Activated T-helper 1 cell treated with anti-CD3 and anti-CD28 coated beads, Interleukin-2, amount 50 U/mL, for 16 hours (primary cell): ENCODE measurements around the gene COPB1.

Experiments used
- DNase-seq, 2 donors: peaks; one replicate each; pipeline ENCODE4 v3.0.0-alpha.2; 2020; ENCODE audit warnings: low read depth in 1 of 2, low spot score in 1 of 2

Gene COPB1

DNA sequence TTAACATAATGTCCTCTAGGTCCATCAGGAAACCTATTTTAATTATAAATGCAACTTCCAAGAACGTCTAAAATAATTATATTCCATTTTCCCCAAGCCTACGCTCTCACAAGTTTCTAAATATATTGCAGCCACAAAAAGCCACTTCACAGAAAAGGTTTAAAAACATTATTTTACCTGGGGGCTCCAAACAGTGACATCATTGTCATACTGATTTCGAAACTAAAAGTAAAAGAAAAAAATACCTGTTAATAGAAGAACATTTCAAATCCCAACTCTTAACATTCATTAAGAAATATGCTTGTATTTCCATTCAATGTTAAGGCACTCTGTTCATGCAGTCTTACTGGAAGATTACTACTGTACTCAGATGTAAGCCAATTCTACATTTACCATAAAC lies 19.2 kb upstream of the COPB1 start:
- no peak for DNase-seq

DNA sequence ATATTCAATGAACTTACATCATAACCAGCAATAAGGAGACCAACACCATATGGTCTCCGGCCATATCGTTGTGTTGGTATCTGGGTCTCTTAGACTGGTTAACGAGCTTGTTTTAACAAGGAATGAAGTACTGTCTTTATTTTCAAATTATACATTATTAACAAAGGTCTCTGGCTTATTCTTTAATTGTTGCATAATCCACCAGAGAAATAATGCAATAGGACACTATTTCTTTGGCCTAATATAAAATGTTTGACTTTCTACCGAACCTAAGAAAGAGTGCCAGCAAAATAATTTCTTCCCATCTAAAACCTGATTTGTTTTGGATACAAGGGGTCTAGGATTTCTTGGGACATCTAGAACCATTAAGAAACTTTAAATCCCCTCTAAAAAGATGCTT lies 14.2 kb upstream of the COPB1 start:
- DNase-seq, result no peak

DNA sequence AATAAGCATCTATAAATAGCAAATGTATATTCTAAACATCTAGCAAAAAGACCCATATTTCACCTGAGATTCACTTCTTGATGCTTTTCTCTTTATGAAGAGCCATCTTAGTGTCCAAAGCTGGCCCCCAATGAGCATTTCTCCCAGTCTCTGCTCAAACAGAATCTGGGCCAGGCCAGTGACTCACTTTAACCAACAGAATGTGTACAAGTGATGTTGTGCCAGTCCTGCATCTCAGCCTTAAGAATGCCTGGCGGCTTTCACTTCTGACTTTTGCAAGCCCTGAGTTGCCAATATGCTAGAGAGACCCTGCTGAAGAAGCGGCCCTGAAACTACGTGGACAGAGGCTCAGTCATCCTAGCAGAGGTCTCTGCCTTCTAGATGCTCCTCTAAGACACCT lies 6.9 kb upstream of the COPB1 start:
- DNase-seq, result no peak

DNA sequence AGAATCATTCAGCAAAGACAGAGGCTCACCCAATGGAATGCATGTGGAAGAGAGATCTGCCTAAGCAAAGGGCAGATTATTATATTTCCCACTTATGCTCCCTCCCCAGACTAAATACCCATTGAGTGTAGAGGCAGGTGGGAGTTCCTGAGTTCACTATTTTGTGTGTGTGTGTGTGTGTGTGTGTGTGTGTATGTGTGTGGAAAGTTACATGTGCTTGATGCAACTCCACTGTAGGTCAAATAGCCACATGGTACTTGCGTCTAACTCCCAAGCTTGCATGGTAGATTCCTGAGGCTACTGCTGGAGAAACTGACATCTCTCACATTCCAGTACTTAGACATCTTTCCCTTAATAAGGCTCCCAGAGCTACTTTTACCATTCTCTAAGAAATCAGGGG lies 3.4 kb upstream of the COPB1 start:
- DNase-seq, result no peak

DNA sequence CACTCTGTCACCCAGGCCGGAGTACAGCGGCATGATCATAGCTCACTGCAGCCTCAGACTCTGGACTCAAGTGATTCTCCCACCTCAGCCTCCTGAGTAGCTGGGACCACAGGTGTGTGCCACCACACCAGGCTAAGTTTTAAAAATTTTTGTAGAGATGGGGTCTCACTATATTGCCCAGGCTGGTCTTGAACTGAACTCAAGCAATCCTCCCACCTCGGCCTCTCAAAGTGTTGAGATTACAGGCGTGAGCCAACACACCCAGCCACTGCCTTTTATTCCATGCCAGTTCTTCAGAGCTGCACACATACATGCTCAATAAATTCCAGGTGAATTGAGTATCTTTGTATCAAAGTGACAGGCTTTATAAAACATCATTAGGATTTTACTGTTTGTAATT lies 2.4 kb upstream of the COPB1 start:
- no peak for DNase-seq

DNA sequence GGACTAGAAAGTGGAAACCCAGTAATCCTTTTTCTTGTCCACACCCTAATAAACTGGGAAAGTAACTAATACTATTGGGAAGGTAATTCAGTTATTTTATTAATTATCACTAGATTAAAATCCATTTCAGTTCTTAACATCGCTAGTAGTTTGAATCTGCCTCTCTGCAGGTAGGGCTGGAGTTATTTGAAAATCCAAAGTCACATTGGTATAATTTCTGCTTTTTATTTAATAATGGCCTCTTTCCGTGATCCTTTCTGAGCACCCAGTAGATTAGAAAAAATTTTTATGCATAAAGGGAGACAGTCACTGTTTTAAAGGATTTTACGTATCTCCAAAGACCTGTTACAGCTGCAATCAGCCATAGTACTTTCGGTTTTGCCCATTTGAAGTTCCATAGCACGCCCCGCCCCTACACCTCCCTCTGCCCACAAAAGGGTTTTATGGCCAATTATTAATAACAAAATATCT lies 605 bp upstream of the COPB1 start:
- peak; percentile 18 to 23 for DNase-seq

DNA sequence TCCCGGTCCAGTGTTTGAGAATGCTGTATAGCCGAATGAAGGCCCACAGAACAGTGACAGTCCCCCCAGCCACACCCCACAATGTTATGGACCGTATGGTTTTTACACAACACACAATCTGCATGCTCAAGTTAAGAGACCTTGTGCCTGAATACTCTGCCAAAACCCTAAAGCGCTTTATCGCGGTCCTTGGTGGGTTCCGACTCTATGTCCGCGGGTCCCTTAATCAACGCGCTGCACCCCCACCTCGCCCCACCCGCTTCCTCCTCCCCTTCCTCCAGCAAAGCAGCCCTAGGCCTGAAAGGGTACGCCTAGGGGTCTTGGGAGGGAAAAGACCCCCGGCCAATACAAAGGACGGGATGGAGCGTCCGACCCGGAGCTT lies 442 bp downstream of the COPB1 start:
- DNase-seq, result peak; percentile 12 to 26

DNA sequence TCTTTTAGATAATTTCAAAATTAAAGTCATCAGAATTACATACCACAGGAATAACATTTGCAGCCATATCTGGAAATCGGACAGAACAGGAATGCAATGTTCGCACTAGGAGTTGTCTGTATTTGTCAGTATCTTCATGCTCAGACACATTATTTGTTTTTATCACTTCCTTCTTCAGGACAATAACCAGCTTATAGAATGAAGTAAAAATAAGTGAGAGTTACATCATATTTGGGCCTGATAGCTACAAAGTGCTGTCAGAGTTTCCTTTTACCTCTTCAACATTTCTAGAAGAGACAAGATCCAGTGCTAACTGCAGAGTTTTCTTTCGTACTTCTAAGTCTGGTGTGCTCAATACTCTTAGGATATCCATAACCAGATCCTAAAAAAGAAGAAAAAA lies 18.9 kb downstream of the COPB1 start:
- no peak for DNase-seq

DNA sequence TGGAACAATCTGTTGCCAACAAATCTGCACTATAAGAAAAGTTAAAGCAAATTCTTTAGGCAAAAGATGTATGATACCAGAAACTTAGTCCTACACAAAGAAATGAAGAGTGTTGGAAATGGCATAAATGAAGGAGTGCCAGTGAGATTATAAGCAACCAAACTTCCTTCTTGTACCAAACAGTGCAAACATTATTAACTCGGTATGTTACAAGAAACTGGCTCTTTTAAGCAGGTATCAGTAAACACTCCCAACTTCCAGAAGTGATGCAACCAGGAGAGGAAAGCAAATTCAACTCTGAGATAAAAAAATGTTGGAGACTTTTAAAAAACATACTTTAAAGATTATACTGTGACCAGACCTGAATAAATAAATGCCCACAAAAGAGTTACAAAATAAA lies 28.5 kb downstream of the COPB1 start:
- DNase-seq, result no peak

DNA sequence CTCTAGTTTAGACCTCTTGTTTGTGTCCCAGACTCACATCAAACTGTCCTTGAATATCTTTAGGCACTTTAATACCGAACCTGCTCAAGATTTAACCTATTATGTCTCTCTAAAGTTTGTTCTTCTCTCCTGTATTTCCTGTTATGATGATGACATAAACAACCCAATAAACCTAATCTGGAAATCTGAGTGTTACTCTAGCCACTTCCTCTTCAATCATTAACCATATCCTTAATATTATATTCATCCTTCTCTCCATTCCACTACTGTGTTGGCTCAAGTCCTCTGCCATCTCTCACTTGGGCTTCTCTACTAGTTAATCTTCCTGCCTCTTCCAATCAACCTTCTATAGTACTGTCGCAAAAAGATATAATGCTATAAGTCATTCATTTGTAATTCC lies 36.0 kb downstream of the COPB1 start:
- no peak for DNase-seq

DNA sequence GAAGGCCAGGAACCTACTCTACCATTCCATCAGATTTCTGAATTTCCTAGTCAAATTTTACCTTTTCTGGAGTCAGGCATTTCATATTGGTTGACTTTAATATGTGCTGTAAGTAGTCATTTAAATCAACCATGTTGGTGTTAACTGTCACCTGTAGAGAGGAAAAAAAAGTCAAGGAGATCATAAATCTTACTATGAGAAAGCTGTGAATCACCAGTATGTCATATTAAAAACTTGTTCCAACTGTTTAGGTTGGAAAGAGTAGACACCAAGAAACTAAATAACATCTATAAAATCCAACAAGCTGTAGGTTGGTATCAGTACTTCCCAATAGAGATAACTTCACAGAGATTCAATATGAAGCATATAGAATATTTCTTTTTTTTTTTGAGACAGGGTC lies 39.5 kb downstream of the COPB1 start:
- no peak for DNase-seq

DNA sequence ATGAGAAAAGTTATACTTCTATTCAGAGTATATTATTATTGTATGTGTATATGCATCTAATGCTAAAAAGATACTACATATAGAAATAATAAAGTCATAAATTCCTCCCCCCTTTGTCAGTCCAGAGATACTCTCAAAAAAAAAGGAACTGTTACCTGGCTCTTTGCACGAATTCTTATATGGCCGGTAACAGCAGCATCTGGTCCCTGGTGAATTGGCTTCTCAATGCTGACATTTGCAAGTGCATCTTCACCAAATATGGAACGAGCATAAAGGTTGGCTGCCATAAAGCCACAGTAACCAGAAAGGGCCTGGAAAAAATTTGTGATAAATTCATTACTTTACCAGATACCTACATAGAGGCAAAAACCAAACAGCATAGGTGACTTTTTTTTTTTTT lies 41.2 kb downstream of the COPB1 start:
- DNase-seq, result no peak

DNA sequence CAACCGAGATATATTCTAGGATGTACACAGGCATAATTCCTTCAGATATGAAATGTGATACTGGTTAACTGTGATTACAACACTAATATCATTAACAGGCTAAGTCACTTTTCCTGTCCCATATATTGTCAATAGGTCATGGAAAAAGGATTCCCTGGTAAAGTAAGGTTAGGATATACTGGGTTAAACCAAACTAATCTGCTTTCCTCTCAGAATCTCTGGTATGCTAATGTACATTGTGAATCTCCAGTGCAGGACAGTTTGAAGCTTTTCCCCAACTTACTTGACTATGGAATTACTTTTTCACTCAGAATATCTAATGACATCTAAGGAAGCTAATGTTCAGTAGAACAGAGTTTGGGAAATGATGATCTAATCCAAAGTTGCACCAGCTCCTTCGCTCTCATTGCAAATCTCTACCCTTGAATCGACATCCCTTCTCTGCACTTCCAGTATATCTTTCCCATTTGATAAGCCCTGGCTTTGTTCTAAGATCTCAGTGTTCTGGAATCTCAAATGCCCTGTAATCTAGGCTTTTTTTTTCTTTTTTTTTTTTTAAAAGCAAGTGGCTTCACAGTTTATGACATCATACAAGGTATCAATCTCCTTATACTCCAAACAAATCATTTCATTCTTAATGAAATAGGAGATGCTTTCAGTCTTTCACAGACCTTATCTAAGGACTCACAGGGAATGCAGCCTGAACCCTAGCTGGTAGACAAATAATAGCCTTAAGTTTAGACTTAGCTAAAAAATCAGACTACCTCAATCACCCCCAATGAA lies 43.8 kb downstream of the COPB1 start:
- DNase-seq, result no peak

DNA sequence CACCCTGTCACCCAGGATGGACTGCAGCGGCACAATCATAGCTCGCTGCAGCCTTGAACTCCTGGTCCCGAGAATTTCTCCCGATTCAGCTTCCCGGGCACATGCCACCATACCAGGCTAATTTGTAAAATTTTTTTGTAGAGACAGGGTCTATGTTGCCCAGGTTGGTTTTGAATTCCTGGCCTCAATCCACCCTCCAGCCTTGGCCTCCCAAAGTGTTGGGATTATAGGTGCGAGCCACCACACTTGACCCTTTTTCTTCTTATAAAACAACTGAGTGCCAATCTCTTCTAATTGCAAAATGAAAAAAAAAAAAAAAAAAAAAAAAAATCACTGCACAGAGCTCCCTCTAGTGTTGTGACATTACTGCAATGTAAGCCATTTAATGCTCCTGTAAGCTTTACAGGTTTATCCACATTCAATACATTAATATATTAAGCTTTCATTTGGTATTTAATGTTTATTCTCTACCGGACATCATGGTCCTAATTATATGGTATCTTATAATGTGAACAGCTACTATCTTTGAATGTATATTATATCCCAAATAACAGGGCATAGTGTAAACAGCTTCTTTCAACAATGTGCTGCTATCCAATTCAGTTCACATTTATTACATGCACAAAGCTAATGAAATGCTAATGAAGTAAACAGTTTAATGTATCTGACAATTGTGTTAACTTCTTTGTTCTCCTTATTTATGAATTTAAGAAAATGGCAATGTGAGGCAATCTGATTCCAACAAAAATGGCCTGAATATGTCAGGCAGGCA lies 44.6 kb downstream of the COPB1 start:
- DNase-seq, result no peak

DNA sequence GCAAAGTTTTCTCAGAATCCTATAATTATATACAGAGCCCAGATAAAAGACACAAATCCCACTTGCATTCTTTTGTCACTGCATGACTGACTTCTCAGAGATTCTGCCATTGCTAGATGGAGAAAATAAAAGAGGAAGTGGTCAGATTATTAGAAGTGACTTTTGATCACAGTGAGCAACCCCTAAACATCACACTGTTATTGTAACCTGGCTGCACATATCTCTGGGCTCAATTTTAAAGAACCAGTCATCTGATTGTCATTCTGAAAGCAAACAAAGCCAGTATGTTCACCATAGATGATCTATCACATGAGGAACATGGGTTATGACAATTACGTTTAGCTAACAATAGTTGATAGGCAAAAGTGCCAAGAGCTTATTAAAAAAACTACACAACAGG lies 47.8 kb downstream of the COPB1 start:
- no peak for DNase-seq

DNA sequence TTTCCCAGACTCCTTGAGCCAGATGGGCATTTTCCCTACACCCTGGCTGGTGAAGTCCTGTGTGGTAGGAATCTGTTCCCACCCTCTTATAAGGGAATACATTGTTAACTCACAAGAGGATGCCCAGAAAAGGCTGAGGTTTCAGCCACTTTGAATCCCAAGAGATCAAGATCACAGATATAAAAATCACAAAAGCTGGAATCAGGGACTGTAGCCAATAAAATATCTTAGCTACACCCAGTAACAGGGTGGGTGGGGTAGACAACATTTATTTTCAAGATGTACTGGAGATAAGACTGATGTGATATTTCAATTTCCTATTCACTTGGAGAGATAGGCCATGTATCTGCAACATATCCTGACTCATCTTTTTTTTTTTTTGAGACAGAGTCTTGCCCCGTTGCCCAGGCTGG lies 50.3 kb downstream of the COPB1 start:
- DNase-seq, result no peak

DNA sequence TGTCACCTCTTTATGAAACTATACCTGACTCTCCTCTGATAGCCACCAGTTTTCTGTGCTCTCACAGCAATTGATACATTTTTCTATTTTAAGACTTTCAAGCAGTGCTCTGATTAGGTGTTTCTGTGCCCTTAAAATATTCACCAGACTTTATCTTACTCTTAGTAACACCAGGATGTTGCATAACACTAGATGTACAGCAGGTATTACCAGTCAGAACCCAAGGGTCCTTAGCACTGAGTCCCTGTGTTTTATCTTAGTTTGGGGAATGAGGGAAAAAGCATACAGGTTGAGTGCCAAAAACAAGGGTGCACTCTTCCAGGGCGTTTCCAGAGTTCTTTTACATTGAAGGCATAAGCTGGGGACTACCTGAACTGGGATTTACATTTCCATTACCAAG lies 51.4 kb downstream of the COPB1 start:
- no peak for DNase-seq

DNA sequence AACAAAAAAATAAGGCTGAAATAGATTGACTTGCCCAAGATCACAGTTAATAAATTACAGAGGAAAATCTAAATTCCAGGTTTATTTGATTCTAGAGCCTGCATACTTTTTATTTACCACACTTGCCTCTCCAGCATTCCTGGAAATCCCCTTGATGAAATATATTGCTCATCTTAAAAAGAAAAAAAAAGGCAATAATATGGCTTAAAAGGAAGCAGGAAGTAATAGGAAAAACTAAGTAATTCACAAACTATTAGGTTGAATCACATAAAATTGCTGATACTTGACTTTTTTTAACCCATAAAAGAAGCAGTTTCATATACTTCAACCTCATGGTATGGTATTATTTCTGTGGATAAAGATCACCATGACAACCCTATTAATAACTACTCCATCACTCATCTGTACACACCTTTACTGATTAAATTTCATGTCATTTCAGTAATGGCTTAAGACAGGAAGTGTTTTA lies 52.9 kb downstream of the COPB1 start:
- DNase-seq, result no peak

DNA sequence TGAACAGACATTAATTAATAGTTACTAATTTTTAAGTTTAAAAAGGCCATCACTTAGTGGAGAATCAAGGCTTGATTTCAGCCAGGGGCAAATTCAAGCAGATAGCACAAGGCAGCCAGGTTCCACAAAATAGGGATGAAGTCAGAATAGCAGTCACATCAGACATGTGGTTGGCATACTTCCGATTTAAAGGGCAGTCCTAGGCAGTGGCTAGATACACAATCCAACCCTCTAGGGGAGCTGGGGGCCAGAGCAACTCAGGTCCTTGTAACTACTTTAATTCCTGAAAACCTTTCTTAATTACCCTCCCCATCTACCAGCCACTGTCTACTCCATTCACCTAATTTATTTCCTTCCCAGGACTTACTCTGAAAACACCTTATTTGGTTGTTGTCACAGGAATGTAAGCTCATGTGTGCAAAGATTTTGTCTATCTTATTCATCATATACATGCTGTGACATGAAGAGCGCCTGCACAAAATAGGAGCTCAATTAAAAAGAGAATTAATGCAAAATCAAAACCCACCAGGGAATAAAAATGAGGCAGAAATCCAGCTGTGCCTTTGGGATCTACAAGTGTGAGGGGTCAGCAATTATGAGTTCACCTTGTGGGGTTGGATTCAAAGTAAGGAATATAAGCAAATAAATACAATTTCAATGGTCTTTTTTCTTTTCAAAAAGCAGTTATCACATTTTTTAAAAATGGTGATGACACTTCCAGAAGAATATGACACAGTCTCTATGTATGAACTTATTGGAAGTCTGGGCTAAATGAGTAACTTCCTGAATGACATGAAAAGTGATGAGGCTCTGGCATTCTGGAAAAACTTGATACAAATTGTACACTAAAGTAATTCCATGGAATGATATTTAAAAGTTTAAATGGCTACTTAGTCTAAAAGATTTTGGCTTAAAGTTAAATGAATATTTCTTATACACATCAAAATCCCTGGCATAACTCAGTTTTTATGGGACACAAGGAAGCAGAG lies 53.8 kb downstream of the COPB1 start:
- no peak for DNase-seq

DNA sequence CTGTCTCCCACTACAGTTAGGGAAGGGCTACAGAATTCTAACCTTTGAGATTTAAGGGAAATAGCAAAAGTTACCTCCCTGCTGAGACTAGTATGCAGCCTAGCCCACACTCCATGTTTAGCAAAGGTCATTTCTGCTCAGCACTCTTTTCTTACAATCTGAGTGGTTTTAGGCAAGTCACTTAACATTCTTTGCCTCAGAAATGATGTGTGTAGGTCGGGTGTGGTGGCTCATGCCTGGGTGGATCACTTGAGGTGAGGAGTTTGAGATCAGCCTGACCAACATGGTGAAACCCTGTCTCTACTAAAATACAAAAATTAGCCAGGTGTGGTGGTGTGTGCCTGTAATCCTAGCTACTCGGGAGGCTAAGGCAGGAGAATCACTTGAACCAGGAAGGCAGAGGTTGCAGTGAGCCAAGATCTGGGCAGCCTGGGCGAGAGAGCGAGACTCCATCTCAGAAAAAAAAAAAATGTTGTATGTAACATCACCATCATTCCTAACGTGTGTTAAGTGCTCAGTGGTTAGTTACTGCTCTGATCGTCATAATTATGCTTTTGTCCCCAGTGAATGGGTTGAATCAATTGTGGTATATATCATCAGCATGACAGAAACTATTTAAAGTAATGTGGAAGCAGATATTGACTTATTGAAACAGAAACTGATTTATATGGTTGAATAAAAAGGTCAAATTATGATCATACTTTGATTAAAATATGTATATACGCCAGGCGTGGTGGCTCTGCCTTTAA lies 55.0 kb downstream of the COPB1 start:
- DNase-seq, result no peak

DNA sequence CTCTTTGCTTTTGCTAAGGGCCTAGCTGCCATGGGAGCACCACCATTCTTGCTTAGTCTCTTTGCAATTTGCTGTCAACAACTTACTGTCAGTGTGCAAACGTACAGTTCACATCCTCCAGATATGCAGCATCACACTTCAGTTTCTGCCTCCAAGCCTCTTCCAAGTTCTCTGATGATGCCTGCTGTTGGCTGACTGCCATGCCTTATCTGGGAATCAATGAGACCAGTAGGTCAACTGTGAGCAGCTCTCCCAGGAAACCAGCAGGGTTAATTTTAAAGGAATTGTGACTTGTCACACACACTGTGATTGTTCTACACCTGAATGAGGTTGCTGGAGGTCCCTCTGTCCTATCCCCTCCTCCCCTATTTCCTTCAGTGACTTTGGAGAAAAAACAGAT lies 56.0 kb downstream of the COPB1 start:
- no peak for DNase-seq
